ENCODE measurements around the gene ST6GALNAC6. TPM values are rescaled to one million over a fixed set of nuclear protein-coding genes. Genes with fewer than 3 reads are reported as not detected.

The ST6GALNAC6 gene
- total and polyA plus RNA-seq, 4 donors: 28.3 to 59.8 (median 48.6) TPM

DNA sequence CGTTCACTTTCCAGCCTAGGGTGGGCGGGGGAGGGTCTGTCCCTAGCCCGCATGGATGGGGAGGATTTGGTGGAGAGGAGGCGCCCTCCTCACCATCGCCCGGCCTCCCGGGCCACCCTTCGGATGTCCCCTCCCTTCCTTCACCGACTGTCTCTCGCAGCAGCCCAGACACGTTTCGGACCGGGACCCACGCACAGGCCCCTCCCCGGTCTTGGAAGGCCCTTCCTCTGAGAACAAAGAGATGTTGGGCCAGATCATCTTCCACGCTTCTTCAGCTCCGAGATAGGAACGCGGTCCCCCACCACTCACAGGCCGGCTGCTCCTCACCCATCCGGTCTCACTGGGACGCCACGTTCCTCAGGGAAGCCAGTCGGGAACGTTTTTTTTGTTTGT is 38.9 kb upstream of the ST6GALNAC6 start:
- Histone ChIP-seq H3K4me3 (no peak overlapping the region), H3K27ac (ENCODE audit: low read depth in 1 of 2, low read length in 1 of 2) (no peak overlapping the region), H3K9ac (ENCODE audit: insufficient read depth in 1 of 2, low read length in 2 of 2) (peak overlapping the region in 1 of 2 donors; percentile 83), H3K9me3 (ENCODE audit: control insufficient read depth in 4 of 4, insufficient read depth in 3 of 4, low read length in 3 of 4) (no peaks in the 10 kb centered on the region), H3K27me3 (ENCODE audit: control insufficient read depth in 3 of 3, insufficient read depth in 3 of 3, low read length in 2 of 3) (no peaks in the 10 kb centered on the region), H3K36me3 (ENCODE audit: control insufficient read depth in 4 of 4, insufficient read depth in 4 of 4, low read length in 4 of 4) (peaks cover 0 to 16% (median 8%) of the 10 kb centered on the region in 4 donors), H3K4me1 (ENCODE audit: control insufficient read depth in 5 of 5, insufficient read depth in 5 of 5, low read length in 5 of 5) (peaks cover 2 to 39% (median 12%) of the 10 kb centered on the region in 5 donors)
- WGBS, 2 donors: 51 to 55% methylated on average over 25 of the region's 25 CpGs
- TF ChIP-seq, protein P1, sequence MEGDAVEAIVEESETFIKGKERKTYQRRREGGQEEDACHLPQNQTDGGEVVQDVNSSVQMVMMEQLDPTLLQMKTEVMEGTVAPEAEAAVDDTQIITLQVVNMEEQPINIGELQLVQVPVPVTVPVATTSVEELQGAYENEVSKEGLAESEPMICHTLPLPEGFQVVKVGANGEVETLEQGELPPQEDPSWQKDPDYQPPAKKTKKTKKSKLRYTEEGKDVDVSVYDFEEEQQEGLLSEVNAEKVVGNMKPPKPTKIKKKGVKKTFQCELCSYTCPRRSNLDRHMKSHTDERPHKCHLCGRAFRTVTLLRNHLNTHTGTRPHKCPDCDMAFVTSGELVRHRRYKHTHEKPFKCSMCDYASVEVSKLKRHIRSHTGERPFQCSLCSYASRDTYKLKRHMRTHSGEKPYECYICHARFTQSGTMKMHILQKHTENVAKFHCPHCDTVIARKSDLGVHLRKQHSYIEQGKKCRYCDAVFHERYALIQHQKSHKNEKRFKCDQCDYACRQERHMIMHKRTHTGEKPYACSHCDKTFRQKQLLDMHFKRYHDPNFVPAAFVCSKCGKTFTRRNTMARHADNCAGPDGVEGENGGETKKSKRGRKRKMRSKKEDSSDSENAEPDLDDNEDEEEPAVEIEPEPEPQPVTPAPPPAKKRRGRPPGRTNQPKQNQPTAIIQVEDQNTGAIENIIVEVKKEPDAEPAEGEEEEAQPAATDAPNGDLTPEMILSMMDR (IDR thresholded peaks at IDR 0.05; ENCODE audit: control extremely low read depth, extremely low read depth): no peak
- ATAC-seq (ENCODE audit: insufficient read depth, low FRiP score) (no peak), DNase-seq (peak; percentile 62 to 76 (median 64))

DNA sequence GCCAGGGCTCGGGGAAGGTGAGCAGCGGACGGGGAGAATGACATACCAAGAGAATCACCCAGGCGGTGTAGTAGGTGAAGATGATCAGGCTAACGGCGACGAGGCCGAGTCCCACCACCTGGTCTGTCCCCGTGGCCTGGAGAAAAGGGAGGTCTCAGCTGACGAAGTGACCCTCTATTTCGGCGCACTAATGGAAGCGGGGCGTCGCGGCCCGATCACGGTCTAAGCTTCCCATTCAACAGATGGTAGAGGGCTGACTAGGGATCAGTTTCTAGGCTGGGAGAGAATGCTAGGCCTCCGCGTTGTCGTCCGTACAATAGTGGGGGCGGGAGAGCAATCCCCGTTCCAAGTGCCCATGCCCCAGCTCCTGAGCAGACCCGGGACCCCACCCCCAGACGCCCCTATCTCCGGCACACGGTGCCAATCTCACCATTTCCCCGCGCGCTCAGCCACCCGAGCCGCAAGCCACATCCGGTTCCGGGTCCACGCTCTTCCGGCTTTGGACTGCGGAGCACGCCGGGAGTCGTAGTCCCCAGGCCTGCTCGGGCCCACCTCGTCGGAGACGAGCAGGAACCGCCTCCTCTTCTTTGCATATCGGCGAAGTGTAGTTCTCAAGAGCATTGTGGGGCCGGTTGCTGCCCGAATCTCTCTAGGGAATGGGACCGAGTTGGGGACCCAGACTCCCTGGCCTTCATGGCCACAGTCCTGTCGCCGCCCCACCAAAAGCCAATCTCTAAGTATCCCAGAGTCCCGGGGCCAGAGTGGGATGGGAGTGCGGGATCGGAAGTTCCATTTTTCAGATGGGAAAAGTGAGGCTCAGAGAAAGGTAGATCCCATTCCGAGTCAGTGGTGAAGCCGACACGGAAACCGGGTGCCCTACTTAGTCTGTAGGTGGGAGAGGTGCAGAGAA is 38.2 kb upstream of the ST6GALNAC6 start, which contains the start of gene DPM2:
TSS of gene DPM2 (minus strand) at position 467 of the 910 bp plus-strand sequence. CDS start at position 433, 34 bp downstream.
- DNase-seq (peak; percentile 89 to 94 (median 90)), ATAC-seq (ENCODE audit: insufficient read depth, low FRiP score) (peak; percentile 95)
- Histone ChIP-seq H3K27me3 (ENCODE audit: control insufficient read depth in 3 of 3, insufficient read depth in 3 of 3, low read length in 2 of 3) (no peaks in the 10 kb centered on the region), H3K4me3 (peak within 1 kb of the TSS; percentile 80), H3K9me3 (ENCODE audit: control insufficient read depth in 4 of 4, insufficient read depth in 3 of 4, low read length in 3 of 4) (no peaks in the 10 kb centered on the region), H3K36me3 (ENCODE audit: control insufficient read depth in 4 of 4, insufficient read depth in 4 of 4, low read length in 4 of 4) (peaks cover 0 to 14% (median 7%) of the 10 kb centered on the region in 4 donors), H3K4me1 (ENCODE audit: control insufficient read depth in 5 of 5, insufficient read depth in 5 of 5, low read length in 5 of 5) (peaks cover 1 to 35% (median 12%) of the 10 kb centered on the region in 5 donors), H3K27ac (ENCODE audit: low read depth in 1 of 2, low read length in 1 of 2) (peak within 1 kb of the TSS; percentile 61 to 76), H3K9ac (ENCODE audit: insufficient read depth in 1 of 2, low read length in 2 of 2) (peak within 1 kb of the TSS in 1 of 2 donors; percentile 83)
- TF ChIP-seq, protein P1 (IDR thresholded peaks at IDR 0.05; ENCODE audit: control extremely low read depth, extremely low read depth): no peak
- 7 to 8% methylated on average over 60 of the region's 60 CpGs for WGBS, 2 donors

DNA sequence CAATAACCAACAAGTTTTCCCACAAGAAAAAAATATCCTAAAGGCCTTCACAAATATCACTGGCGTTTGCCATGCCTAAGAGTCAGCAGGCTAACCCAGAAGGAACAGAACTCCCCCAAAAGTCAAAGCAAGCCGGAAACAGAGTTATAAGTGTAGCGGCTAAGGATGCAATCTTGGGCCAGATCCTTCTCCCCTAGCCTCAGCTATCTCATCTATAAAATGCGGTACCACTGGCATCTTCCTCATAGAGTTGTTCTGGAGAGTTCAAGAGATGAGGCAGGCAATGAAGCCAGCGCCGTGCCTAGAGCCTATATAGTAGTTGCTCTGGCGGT is 37.6 kb upstream of the ST6GALNAC6 start:
- ATAC-seq (ENCODE audit: insufficient read depth, low FRiP score): no peak
- Histone ChIP-seq H3K9ac (ENCODE audit: insufficient read depth in 1 of 2, low read length in 2 of 2) (peak overlapping the region in 1 of 2 donors; percentile 75), H3K27ac (ENCODE audit: low read depth in 1 of 2, low read length in 1 of 2) (peak overlapping the region in 1 of 2 donors; percentile 76), H3K4me3 (peak overlapping the region; percentile 80), H3K9me3 (ENCODE audit: control insufficient read depth in 4 of 4, insufficient read depth in 3 of 4, low read length in 3 of 4) (no peaks in the 10 kb centered on the region), H3K36me3 (ENCODE audit: control insufficient read depth in 4 of 4, insufficient read depth in 4 of 4, low read length in 4 of 4) (peaks cover 0 to 14% (median 4%) of the 10 kb centered on the region in 4 donors), H3K27me3 (ENCODE audit: control insufficient read depth in 3 of 3, insufficient read depth in 3 of 3, low read length in 2 of 3) (no peaks in the 10 kb centered on the region), H3K4me1 (ENCODE audit: control insufficient read depth in 5 of 5, insufficient read depth in 5 of 5, low read length in 5 of 5) (peaks cover 0 to 28% (median 12%) of the 10 kb centered on the region in 5 donors)
- TF ChIP-seq, protein P1 (IDR thresholded peaks at IDR 0.05; ENCODE audit: control extremely low read depth, extremely low read depth): no peak
- DNase-seq: no peak
- WGBS, 2 donors: 12 to 16% methylated on average over 7 of the region's 7 CpGs
